ENCODE data around the gene GATC.

GRCh38 chr12:120397824-120398540 is 48.3 kb upstream of the GATC start:
- TF ChIP-seq CTCF (IDR thresholded peaks at IDR 0.05) = no peak
- TF ChIP-seq POLR2A (IDR thresholded peaks at IDR 0.05) = no peak
- no peak for TF ChIP-seq POLR2AphosphoS5 (IDR thresholded peaks at IDR 0.05; ENCODE audit: insufficient read depth in 1 of 2, low read depth in 1 of 2)
